Measurements from ENCODE around the gene SSTR4. TPM values are rescaled to one million over a fixed set of nuclear protein-coding genes. Genes with fewer than 3 reads are reported as not detected.

Gene SSTR4
- total and polyA plus RNA-seq, 8 donors, result 0.18 to 0.47 (median 0.26) TPM; not detected in 2

- ATAC-seq (no peak), DNase-seq (no peak)
- no peaks in the 10 kb centered on the region for H3K36me3 ChIP-seq
- no peaks in the 10 kb centered on the region for H3K9me3 ChIP-seq
- TF ChIP-seq, protein P1, sequence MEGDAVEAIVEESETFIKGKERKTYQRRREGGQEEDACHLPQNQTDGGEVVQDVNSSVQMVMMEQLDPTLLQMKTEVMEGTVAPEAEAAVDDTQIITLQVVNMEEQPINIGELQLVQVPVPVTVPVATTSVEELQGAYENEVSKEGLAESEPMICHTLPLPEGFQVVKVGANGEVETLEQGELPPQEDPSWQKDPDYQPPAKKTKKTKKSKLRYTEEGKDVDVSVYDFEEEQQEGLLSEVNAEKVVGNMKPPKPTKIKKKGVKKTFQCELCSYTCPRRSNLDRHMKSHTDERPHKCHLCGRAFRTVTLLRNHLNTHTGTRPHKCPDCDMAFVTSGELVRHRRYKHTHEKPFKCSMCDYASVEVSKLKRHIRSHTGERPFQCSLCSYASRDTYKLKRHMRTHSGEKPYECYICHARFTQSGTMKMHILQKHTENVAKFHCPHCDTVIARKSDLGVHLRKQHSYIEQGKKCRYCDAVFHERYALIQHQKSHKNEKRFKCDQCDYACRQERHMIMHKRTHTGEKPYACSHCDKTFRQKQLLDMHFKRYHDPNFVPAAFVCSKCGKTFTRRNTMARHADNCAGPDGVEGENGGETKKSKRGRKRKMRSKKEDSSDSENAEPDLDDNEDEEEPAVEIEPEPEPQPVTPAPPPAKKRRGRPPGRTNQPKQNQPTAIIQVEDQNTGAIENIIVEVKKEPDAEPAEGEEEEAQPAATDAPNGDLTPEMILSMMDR (IDR thresholded peaks at IDR 0.05), result no peak
- intact Hi-C loops (cut with DNase I), result no loop called here
- no peak overlapping the region for H3K4me3 ChIP-seq
- peaks cover 14 to 31% of the 10 kb centered on the region in 2 donors for H3K4me1 ChIP-seq
- no peaks in the 10 kb centered on the region for H3K27me3 ChIP-seq
- H3K27ac ChIP-seq, result no peak overlapping the region
Observed at GRCh38 chr20:23063581-23063980, 28.5 kb downstream of the SSTR4 start.

DNA sequence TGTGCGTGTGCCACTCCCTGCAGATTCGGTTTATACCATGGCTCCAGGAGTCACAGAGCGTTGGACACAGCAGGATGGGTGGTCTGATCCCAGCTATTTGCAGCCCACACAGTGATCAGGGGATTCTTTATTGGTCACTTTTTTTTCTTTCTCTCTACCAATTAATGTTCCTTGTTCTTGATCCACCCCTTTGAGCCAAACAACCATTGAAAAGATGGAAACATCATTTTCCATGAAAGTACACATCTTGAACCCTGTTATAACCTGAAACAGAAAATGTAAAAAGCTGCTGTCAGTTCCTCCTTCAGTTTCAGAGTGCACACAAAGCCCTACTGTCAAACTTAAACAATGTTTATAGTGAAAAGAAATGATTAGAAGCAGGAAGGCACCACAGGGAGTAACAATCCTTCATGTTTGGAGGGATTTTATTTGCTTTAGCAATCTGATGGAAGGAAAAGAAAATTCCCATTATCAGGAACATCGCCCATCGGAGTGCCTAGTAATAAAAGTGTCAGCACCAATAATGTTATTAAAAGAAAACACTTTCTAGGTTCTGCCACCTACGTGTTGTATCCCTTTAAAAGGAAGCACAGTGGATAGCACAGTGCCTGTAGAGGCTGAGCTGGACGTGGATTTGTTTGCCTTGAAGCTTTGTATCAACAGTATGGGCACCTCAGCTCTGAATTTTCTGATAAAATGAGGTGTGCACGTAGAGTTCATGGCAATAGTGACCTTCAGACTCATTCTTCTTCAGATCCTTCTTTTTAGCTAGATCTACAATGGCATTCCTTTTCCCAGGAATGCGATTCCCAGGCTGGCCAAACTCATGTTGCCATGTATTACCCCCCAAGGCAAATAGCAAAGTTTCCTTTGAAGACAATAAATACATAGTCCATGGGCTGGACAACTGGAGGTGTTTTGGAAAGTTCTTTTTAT, 30.4 kb downstream of the SSTR4 start:
- intact Hi-C loops (cut with DNase I), result no loop called here
- peaks cover 14 to 22% of the 10 kb centered on the region in 2 donors for H3K4me1 ChIP-seq
- ATAC-seq (no peak), DNase-seq (no peak)
- no peaks in the 10 kb centered on the region for H3K27me3 ChIP-seq
- H3K27ac ChIP-seq, result no peak overlapping the region
- no peak overlapping the region for H3K4me3 ChIP-seq
- H3K36me3 ChIP-seq, result no peaks in the 10 kb centered on the region
- TF ChIP-seq, protein P1 (IDR thresholded peaks at IDR 0.05), result no peak
- no peaks in the 10 kb centered on the region for H3K9me3 ChIP-seq

GRCh38 chr20:23066772-23067171, 31.7 kb downstream of the SSTR4 start:
- intact Hi-C loops (cut with DNase I), result no loop called here
- no peak for ATAC-seq
- Histone ChIP-seq H3K4me3 (no peak overlapping the region), H3K9me3 (no peaks in the 10 kb centered on the region), H3K27ac (no peak overlapping the region), H3K36me3 (no peaks in the 10 kb centered on the region), H3K27me3 (no peaks in the 10 kb centered on the region), H3K4me1 (peaks cover 8 to 10% of the 10 kb centered on the region in 2 donors)
- TF ChIP-seq, protein P1 (IDR thresholded peaks at IDR 0.05), result no peak
- no peak for DNase-seq

DNA sequence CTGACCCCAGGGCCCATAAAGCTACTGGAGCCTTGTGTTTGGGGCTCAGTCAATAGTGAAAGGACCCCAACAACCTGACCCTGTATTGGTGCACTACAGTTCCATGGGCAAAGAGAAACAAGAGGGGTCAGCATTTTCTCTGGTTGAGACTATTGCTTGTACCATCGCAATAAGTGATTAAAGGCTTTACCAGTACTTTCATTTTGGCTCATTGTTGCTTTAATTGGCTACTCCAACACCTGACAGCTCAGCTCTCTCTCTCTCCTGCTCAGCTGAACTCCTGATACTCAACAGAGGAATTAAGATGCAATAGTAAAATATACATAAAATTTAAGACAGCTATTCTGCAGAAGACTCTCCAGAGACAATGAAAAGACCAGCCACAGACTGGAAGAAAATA, 33.2 kb downstream of the SSTR4 start:
- no peaks in the 10 kb centered on the region for H3K4me1 ChIP-seq
- TF ChIP-seq, protein P1 (IDR thresholded peaks at IDR 0.05), result no peak
- intact Hi-C loops (cut with DNase I), result no loop called here
- no peak overlapping the region for H3K4me3 ChIP-seq
- DNase-seq (no peak), ATAC-seq (no peak)
- H3K27ac ChIP-seq, result no peak overlapping the region
- no peaks in the 10 kb centered on the region for H3K36me3 ChIP-seq
- H3K9me3 ChIP-seq, result no peaks in the 10 kb centered on the region
- no peaks in the 10 kb centered on the region for H3K27me3 ChIP-seq

GRCh38 chr20:23069108-23069507, 34.0 kb downstream of the SSTR4 start:
- intact Hi-C loops (cut with DNase I), result no loop called here
- no peak overlapping the region for H3K4me3 ChIP-seq
- no peaks in the 10 kb centered on the region for H3K9me3 ChIP-seq
- TF ChIP-seq, protein P1 (IDR thresholded peaks at IDR 0.05), result no peak
- DNase-seq (no peak), ATAC-seq (no peak)
- no peaks in the 10 kb centered on the region for H3K27me3 ChIP-seq
- no peaks in the 10 kb centered on the region for H3K36me3 ChIP-seq
- no peak overlapping the region for H3K27ac ChIP-seq
- H3K4me1 ChIP-seq, result no peaks in the 10 kb centered on the region

Data from left lung (tissue), 10 donors.